Esophagus squamous epithelium (tissue), 5 donors: ENCODE results near the gene LDLRAD4. TPM values are rescaled to one million over a fixed set of nuclear protein-coding genes. Genes with fewer than 3 reads are reported as not detected.

ENCODE experiments used
- DNase-seq: peaks from one replicate; lab custom pipeline; 2025; lab: John Stamatoyannopoulos, UW
- H3K27ac ChIP-seq, 4 donors: fragments of 200-600 bp; sonication (generic); one replicate each; pipeline ENCODE4 v1.5.1; 2016 to 2019; ENCODE audit warnings: mild to moderate bottlenecking in 1 of 4
- H3K27me3 ChIP-seq, 4 donors: fragments of 200-600 bp; sonication (generic); 1 replicate in 3 of 4; 2 replicates in 1 of 4; pipeline versions ENCODE4 v1.5.1 to v1.6.0; 2017 to 2021; ENCODE audit warnings: antibody characterized with exemption in 1 of 4
- H3K36me3 ChIP-seq, 3 donors: fragments of 200-600 bp; sonication (generic); one replicate each; pipeline ENCODE4 v1.5.1; 2016 to 2019
- H3K4me1 ChIP-seq, 3 donors: fragments of 200-600 bp; sonication (generic); one replicate each; pipeline ENCODE4 v1.5.1; 2017 to 2019
- H3K4me3 ChIP-seq, 4 donors: fragments of 200-600 bp; sonication (generic); 1 replicate in 3 of 4; 2 replicates in 1 of 4; pipeline ENCODE4 v1.5.1; 2016 to 2019; ENCODE audit warnings: mild to moderate bottlenecking in 2 of 4, moderate library complexity in 1 of 4
- H3K9me3 ChIP-seq, 3 donors: fragments of 200-600 bp; sonication (generic); one replicate each; pipeline ENCODE4 v1.5.1; 2016 to 2019
- CTCF ChIP-seq, 6 experiments: fragments of 450-650 bp in 4 of 6; fragments of 200-600 bp in 2 of 6; sonication (generic) in 2 of 6; IDR thresholded peaks; one replicate each; pipeline ENCODE4 v1.5.1; 2016 to 2019; ENCODE audit warnings: antibody characterized with exemption in 6 of 6, mild to moderate bottlenecking in 4 of 6, moderate library complexity in 4 of 6
- POLR2A ChIP-seq, 4 donors: fragments of 450-650 bp; IDR thresholded peaks; one replicate each; pipeline ENCODE4 v1.6.1; 2017; ENCODE audit warnings: antibody characterized with exemption in 4 of 4, mild to moderate bottlenecking in 4 of 4, moderate library complexity in 3 of 4
- WGBS, 2 donors: methylation state at CpG; one replicate each; pipeline ENCODE4 v1.1.5; 2018; 5-methylcytosine and 5-hydroxymethylcytosine counted together
- intact Hi-C: fragments of 100-400 bp; cut with DNase I; formaldehyde crosslinking; loops from one replicate; pipeline ENCODE4 v1.15.0; 2022
- total RNA-seq, 4 donors: library from RNA; depleted of rRNA; stranded (reverse); fragments of >200 nt; gene quantifications; one replicate each; pipeline ENCODE4 v1.1.0, GENCODE V29; 2016
- donor health status: DM: yes; HTN: yes; CAD: no.

Gene LDLRAD4
- total RNA-seq, 4 donors from 2014 or later, result 0.91 to 17.9 (median 6.8) TPM

- DNase-seq, result no peak
- intact Hi-C loops, result no loop called here
These were observed 211.4 kb downstream of the LDLRAD4 start for GRCh38 chr18:13429884-13430510.

GRCh38 chr18:13430663-13431062, 212.1 kb downstream of the LDLRAD4 start:
- TF ChIP-seq POLR2A (IDR thresholded peaks at IDR 0.05) (no peak), CTCF (IDR thresholded peaks at IDR 0.05) (no peak)
- intact Hi-C loops, result no loop called here
- Histone ChIP-seq H3K27me3 (no peaks in the 10 kb centered on the region), H3K27ac (no peak overlapping the region), H3K36me3 (no peaks in the 10 kb centered on the region), H3K4me3 (no peak overlapping the region), H3K9me3 (no peaks in the 10 kb centered on the region), H3K4me1 (peaks cover 0 to 16% (median 0%) of the 10 kb centered on the region in 3 donors)
- DNase-seq, result no peak
- 94 to 95% methylated on average over 4 of the region's 4 CpGs for WGBS, 2 donors

More at GRCh38 chr18:13429884-13430510, 211.4 kb downstream of the LDLRAD4 start:
- H3K9me3 ChIP-seq, result no peaks in the 10 kb centered on the region
- TF ChIP-seq POLR2A (IDR thresholded peaks at IDR 0.05) (no peak), CTCF (IDR thresholded peaks at IDR 0.05) (no peak)
- H3K4me1 ChIP-seq, result peaks cover 0 to 10% (median 0%) of the 10 kb centered on the region in 3 donors
- 73 to 87% methylated on average over 6 to 13 of the region's 15 CpGs for WGBS, 2 donors
- no peaks in the 10 kb centered on the region for H3K36me3 ChIP-seq
- no peaks in the 10 kb centered on the region for H3K27me3 ChIP-seq
- no peak overlapping the region for H3K4me3 ChIP-seq
- H3K27ac ChIP-seq, result no peak overlapping the region

GRCh38 chr18:13431886-13432285, 213.3 kb downstream of the LDLRAD4 start:
- Histone ChIP-seq H3K27me3 (no peaks in the 10 kb centered on the region), H3K36me3 (no peaks in the 10 kb centered on the region), H3K9me3 (no peaks in the 10 kb centered on the region), H3K4me1 (peaks cover 0 to 14% (median 0%) of the 10 kb centered on the region in 3 donors), H3K4me3 (no peak overlapping the region), H3K27ac (no peak overlapping the region)
- intact Hi-C loops, result no loop called here
- TF ChIP-seq POLR2A (IDR thresholded peaks at IDR 0.05), result no peak
- no peak for TF ChIP-seq CTCF (IDR thresholded peaks at IDR 0.05)
- 84% methylated on average over 15 to 16 of the region's 16 CpGs for WGBS, 2 donors
- no peak for DNase-seq

- intact Hi-C loops, result no loop called here
- no peak for TF ChIP-seq POLR2A (IDR thresholded peaks at IDR 0.05)
- TF ChIP-seq CTCF (IDR thresholded peaks at IDR 0.05), result no peak
- H3K4me3 ChIP-seq, result no peak overlapping the region
- no peaks in the 10 kb centered on the region for H3K27me3 ChIP-seq
- no peaks in the 10 kb centered on the region for H3K36me3 ChIP-seq
- DNase-seq, result no peak
- H3K9me3 ChIP-seq, result no peaks in the 10 kb centered on the region
- WGBS, 2 donors, result 59 to 79% methylated on average over 3 of the region's 3 CpGs
- H3K27ac ChIP-seq, result no peak overlapping the region
- peaks cover 0 to 14% (median 0%) of the 10 kb centered on the region in 3 donors for H3K4me1 ChIP-seq
These were observed 214.6 kb downstream of the LDLRAD4 start for GRCh38 chr18:13433125-13433524.

GRCh38 chr18:13433685-13434084, 215.1 kb downstream of the LDLRAD4 start:
- DNase-seq, result no peak
- no peak for TF ChIP-seq POLR2A (IDR thresholded peaks at IDR 0.05)
- TF ChIP-seq CTCF (IDR thresholded peaks at IDR 0.05), result no peak
- intact Hi-C loops, result no loop called here
- Histone ChIP-seq H3K27ac (no peak overlapping the region), H3K27me3 (no peaks in the 10 kb centered on the region), H3K9me3 (no peaks in the 10 kb centered on the region), H3K36me3 (no peaks in the 10 kb centered on the region), H3K4me1 (peaks cover 0 to 14% (median 0%) of the 10 kb centered on the region in 3 donors), H3K4me3 (no peak overlapping the region)
- WGBS, 2 donors, result 73 to 81% methylated on average over 5 of the region's 5 CpGs
